ENCODE measurements around the gene PPP1R2B.
"Not testable (repeated sequence)": the region's sequence is repeated elsewhere in the genome, so short reads cannot be mapped to it uniquely, and the experiment has no call there.

The PPP1R2B gene

DNA sequence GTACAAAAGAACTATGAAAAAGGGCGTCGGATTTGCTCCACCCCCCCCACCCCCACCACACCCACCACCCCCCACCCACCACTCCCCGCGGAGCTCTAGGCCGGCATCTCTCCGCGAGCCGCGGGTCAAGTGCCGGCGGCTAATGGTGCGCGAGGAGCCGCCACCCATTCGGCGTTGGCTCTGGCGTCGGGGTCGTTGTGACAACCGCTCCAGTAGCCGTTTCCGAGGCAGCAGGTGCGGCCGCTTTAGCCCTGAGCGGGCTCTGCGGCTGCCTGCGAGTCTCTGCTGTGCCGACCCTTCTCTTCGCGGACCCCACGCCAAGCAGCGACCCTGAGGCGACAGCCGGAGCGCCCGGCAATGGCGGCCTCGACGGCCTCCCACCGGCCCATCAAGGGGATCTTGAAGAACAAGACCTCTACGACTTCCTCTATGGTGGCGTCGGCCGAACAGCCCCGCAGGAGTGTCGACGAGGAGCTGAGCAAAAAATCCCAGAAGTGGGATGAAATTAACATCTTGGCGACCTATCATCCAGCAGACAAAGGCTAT, at the start of gene PPP1R2B:
TSS of gene PPP1R2B (plus strand) at position 90 of the 546 bp plus-strand sequence. CDS start at position 358, 268 bp downstream.
- no peak for DNase-seq

DNA sequence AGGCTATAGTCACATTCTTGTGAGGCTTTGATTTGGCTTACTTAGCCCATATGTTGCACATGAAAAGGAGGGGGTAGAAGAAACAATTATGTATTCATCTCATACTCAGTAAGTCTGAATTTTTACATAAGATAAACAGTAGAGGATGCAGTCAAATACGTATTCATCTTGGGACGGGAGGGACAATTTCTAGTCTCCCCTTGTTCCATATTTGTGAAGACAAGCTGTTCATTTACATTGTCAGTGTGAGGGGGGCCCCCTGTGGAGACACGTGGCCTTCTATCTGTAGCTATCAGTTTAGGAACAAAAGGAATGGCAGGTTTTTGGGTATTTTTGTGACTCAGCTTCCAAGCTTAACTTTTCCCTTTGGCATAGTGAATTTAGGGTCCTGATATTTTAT, 49.2 kb upstream of the PPP1R2B start:
- DNase-seq = no peak

DNA sequence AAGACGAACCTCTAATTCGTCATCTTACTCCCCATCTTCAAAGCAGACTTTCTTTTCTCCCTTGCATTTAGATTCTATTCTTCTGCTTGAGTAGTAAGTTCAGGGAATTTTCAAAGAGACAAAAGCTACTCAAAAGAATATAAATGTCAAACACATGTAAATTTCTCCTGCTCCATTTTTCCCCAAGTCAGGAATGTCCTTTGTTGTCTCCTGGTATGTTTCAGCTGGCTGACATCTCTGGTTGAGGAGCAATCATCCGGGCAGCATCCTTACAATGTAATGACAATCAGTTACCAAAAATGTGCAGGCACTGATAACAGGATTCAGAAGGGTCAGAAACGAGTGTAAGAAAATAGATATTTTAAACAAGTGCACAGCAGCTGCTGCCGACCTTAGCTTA, 47.6 kb upstream of the PPP1R2B start:
- no peak for DNase-seq

DNA sequence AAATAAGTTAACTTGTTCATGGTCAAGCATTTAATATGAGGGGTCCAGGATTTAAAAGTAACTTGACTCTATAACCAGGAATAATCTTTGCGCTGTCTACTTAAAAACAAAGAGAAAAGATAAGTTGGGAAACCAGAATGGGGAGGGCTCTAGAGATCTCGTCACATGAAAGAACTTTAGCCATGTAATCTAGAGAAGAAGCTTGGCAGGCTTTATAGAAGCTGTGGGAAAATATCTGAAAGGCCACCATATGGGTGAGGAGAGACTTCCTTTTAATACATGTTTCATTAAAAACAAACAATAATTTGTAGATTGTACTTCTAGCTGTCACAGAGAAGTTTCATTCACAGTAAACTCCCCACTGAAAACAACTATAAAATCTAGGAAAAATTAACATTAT, 46.7 kb upstream of the PPP1R2B start:
- no peak for DNase-seq

DNA sequence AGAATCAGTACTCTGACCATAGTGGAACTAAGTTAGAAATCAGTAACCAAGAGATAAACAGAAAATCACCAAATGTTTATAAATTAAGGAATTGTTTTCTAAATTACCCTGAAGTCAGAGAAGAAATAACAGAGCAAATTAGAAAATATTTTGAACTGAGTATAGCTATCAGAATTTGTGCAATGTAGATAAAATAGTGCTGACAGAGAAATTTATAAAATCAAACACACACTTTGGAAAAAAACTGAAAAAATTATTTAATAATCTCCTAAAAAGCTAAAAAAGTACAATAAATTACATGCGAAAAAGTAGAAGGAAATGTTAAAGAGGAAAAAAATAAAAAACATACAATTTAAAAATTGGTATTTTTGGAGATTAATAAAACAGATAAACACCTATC, 37.1 kb upstream of the PPP1R2B start:
- DNase-seq = no peak

DNA sequence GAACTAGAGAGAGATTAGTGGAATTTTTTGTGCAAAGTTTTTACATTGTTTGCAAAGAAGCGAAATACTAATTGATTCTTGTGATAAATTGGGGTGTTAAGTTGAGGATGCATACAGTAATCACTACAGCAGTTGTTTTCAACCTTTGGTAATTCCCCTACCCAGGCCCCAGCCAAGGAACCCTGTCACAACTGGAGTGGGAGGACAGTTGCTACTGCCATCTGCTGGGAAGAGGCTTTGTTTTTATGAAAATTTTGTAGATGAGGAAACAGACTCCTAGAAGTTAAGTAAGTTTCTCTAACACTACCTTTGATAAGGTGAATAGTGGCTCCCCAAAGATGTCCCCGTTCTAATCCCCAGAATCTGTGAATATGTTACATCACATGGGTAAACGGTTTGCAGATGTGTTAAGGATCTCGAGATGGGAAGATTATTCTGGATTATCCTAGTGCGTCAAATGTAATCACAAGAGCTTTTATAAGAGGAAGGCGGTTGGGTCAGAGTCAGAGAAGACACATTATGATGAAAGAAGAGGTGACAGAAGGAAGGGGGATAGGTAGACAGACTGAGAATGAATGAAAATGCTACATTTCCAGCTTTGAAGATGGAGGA, 34.0 kb upstream of the PPP1R2B start:
- DNase-seq = no peak

DNA sequence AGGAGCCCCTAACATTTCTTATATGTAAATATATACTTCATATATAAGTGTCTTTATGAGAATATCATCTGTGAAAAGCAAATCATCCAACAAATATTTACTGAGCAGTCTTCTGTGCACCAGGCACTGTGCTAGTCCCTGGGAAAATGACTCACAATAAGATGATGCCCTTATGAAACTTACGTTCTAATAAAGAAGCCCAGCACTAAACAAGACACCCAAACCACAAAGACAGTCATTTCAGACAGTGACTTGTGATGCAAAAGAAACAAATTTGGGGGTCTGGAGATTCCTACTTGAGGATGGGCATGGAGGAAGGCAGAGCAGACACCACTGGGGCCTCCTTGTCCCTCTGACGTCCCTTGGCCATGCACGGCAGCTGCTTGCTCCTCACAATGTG, 30.6 kb upstream of the PPP1R2B start:
- DNase-seq = no peak

DNA sequence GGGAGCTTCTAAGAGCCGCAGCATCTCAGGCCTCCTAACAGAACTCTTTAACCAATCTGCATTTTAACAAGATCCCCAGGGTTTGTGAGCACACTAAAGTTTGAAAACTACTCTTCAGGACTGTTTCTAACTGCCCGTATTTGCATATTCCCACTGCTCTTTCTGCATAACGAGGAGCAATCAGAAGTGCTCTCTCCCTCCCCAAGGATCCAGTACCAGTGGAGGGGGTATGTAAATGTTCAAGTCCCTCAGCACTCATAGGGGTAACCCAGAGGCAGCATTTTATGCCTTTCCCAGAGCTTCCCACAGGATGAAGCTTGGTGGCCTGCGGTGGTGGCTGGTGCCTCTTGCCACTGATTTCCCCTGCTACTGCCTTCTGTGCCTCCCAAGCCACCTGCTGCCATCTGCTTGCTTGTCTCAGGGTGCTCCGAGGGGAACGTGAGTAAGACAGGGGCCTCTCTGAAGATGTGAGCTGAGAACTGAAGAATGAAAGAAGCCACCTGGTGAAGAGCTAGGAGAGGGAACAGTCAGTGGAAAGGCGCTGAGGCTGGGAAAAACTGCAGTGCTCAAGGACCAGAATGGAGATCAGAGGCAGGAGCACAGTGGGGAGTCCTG, 30.0 kb upstream of the PPP1R2B start:
- DNase-seq = no peak

DNA sequence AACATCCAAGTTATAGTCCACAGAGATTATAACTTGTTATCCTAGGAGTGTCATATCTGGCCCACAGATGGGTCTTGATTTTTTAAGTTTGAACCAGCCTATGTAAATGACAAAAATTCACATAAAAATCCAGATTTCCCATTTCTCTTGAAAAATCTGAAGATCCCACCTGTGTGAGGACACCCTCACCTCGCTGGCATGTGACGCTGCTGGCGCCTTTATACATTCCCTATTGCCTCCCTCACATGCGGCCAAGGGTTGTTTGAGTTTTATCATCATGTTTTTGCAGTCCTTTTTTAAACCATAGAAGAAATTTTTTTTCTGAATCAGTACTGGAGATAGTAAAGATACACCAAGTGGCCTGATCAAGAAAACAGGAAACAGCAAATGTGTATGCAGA, 25.9 kb upstream of the PPP1R2B start:
- no peak for DNase-seq

DNA sequence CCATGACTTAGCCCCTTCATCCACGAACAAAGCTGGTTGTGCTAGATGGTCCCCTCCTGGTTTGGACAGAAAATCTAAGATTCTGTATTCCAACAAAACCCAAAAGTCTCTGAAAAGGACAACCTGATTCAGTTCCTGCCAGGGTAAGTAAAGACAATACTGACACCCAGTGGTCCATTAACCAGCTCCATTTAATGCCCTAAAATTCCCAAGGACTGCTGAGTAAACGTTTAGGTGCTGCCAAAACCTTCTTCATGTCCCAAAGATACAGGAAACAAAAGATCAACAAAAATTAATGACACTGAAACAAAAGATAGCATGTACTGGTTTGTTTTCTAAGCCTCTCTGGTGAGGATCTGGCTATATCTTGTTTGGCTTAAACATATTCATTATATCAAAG, 25.3 kb upstream of the PPP1R2B start:
- DNase-seq = no peak

DNA sequence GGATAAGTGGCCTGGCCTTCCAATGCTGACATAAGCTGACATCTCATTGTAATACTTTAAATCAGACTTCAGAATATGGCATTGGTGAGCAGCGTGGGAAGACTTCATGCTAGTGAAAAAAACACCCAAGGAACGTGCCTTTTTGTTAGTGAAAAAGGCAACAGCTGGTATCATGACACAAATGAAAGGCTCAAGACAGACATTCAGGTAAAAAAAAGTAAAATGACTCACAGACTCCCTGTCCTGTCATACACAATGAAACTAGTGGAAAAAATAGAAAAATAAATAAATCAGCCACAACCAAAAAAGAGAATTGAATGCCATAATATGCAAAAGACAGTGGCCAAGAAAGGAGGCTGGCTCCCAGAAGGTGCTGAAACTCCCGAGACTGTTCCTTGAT, 24.4 kb upstream of the PPP1R2B start:
- DNase-seq = no peak

DNA sequence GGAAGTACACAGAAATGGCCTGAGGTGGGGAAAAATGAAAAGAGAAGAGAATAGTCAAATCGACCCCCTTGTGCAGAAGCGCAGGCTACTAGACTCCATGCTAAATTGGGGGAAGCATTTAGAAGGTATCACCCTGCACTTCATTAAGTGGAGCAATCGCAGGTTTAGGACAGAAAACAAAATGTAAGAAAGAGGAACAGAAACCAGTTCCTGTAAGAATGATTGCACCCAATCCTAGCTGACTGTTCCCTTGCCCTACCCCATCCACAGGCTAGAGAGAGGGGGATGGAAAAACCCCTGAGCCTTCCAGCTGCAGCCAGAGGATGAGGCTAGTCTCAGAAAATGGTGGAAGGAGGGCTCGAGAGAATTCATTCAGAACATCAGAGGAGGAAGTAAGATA, 23.9 kb upstream of the PPP1R2B start:
- no peak for DNase-seq

DNA sequence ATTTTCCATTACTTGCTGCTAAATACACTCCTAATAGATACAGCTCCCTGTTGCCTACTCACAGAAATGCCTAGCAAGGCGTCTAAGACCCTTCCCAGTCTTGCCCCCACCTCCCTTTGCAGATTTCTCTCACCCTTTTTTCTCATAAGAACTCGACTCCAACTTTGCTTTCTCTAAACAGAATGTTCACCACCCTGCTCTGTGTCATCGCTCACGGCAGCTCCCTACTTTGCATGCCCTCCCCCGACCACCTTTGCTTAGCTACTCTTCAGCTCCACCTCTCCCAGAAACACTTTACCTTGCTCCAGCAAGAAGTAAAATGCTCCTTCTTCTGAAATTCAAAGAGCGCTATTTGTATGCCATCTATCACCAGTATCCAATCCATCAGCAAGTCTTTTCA, 15.2 kb upstream of the PPP1R2B start:
- DNase-seq = no peak

DNA sequence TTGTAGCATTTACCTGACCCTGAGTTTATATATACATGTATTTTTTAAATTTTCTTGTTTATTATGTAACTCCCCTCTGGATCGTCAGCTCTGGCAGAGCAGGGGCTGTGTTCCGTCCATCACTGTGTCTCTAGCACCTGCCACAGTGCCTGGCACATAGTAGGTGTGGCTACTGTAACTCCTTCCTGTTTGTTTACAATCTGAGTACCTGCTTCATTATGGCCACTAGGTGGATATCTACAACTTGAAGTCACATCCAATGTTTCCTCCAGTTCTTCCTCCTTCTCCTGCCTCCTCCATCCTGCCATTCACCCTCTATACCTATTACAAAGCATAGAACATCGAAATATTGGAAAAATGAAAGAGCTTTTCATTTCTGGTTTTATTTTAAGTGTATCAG, 14.2 kb upstream of the PPP1R2B start:
- no peak for DNase-seq

DNA sequence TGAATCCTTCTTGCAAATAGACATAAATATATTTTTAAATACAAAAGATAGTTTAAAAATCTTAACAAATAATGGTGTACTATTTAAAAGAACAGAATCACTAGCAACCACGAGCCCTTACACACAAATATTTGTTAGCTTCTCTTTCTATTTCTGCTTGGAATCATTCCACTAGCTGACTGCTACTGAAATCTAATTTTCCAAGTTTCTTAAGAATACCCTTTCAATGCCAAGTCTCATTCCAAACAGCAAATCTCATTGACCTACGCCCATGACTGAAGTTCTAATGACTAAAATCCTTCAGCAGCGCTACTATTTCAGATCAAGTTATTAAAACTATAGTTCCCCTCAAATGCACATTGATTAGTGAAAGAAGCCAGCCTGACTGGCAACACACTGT, 13.2 kb upstream of the PPP1R2B start:
- no peak for DNase-seq

DNA sequence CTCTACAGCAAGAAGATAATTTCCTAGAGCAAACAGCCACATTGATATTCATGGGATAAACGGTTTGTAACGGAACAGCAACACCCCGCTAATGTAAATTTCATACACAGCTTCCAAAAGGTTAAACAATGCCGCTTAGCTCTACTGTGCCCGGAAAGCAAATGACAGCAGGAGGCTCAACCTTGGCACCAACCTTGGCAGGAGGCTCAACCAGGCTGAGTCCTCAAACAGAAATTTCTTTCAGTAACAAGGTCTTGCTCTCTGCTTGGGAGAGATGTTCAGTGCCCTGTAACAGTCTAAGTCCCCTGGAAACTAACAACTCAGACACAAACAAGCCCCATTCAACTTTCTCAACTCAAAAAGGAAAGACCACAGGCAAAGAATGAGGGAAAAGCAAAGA, 11.1 kb upstream of the PPP1R2B start:
- no peak for DNase-seq

DNA sequence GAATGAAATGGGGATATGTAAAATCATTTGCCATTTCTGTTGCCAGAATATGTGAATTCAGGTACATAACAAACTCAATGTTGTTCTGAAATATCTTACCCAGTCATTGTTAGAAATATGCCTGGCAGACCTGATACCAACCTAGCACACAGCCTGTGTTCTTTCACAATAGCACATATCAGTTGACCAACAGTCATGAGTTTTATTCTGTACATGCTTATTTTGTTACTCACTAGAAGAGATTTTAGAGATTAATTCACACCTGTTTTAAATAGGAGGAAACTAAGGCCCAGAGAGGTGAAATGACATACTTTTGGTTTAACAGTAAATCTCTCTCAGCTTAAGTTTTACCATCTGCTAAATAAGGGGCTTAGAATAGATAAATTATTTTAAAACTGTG, 8.4 kb upstream of the PPP1R2B start:
- no peak for DNase-seq

DNA sequence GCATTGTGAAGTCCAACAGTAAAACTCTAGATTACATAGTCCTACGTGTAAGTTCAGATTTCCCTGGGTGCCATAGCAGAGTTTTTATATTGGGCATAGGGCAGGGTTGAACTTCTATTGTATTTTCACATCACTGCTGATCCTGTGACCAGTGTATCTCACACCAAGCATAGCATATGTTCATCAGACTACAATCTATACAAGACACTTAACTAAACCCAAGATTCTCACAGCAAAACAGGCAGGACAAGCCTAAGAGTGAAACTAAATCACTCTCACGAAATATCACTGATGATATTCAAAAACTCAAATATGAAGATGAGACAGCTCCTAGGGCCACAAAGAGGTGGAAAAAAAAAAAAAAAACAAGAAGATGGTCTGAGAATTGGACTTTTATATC, 3.2 kb upstream of the PPP1R2B start:
- DNase-seq = no peak

DNA sequence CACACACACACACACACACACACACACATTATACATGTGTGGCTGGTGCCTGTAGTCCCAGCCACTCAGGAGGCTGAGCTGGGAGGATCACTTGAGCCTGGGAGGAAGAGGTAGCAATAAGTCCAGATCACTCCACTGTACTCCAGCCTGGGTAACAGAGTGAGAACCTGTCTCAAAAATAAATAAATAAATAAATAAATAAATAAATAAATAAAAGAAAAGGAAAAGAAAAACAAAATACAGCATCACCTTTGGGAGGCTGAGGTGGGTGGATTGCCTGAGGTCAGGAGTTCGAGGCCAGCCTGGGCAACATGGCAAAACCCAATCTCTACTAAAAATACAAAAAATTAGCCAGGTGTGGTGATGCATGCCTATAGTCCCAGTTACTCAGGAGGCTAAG, 1.6 kb upstream of the PPP1R2B start:
- not testable (repeated sequence) for DNase-seq

DNA sequence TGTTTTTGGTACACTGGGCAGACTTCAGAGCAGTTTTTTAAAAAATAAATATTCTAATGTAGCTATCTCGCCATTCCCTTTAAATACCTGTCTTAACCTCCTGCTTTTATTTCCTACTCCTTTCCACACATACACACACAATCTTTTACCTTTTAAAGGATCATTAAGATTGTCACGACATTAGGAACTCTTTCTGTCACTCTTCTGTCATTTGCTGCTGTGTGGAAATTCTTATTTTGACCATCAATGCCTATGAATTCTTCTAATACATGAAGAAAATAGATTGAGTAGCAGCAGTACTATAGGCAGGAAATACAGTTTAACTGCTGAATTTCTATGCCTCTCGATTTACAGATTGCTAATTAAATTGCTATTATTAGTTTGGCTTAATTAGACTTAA, 1.8 kb downstream of the PPP1R2B start:
- DNase-seq = no peak

DNA sequence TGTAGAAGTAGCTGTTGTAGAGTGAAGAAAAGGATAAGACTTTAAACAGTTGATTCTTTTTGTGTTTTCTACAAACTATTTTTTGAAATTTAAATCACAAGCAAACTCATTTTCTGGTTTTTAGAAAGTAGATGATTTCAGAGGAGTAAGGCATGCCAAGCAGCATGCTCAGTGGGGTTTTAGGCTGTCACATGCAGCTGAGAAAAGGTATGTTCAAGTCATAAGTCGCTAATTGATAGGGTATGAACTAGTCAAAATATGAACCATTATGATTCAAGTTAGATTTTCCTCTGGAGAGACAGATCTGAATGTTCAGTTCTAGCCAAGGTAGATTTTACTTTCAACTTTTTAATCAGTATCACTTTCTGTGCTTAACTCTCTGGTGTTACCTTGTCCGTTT, 3.0 kb downstream of the PPP1R2B start:
- DNase-seq = not testable (repeated sequence)

DNA sequence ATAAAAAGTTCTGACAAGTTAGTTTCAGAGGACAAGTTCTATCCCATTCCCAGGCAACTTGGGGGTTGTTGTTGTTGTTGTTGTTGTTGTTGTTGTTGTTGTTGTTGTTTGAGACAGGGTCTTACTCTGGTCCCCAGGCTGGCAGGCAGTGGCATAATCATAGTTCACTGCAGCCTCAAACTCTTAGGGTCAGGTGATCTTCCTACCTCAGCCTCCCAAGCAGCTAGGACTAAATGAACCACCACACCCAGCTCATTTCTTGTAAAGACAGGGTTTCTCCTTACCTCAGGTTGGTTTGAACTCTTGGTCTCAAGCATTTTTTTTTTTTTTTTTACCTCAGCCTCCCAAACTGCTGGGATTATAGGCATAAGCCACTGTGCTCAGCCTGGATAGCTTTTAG, 15.3 kb downstream of the PPP1R2B start:
- DNase-seq = no peak

DNA sequence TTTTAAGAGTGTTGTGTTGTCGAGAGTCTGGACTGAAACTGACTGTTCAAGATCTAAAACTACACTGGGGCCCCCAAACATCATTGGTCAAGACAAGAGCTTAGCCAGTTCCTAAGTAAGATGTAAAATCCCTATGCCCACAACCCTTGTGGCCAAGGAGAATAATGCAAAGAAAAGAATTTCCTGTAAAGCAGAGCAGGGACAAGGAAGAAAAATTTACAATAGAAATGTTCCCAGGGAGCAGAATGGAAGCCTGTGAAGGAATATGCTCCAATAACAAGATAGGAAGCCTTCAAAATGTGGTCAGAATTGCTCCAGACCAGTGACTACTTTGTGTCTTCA, 20.4 kb downstream of the PPP1R2B start:
- no peak for DNase-seq

DNA sequence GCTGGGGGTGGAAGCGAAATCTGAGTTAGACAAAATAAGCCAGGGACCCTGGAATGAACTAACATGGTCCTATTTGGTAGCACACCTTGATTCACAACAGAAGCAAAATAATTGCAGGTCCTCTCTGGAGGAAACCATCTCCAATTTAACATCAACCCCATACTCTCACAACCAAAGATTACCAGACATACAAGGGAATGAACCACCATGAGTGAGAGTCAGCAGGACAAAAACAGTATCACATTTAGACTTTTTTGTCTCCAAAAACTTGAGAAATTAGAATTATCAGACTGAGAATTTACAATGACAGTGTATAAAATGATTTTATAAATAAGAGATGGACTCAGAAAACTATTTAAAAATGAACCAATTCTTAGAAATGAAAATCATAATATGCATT, 21.1 kb downstream of the PPP1R2B start:
- no peak for DNase-seq

DNA sequence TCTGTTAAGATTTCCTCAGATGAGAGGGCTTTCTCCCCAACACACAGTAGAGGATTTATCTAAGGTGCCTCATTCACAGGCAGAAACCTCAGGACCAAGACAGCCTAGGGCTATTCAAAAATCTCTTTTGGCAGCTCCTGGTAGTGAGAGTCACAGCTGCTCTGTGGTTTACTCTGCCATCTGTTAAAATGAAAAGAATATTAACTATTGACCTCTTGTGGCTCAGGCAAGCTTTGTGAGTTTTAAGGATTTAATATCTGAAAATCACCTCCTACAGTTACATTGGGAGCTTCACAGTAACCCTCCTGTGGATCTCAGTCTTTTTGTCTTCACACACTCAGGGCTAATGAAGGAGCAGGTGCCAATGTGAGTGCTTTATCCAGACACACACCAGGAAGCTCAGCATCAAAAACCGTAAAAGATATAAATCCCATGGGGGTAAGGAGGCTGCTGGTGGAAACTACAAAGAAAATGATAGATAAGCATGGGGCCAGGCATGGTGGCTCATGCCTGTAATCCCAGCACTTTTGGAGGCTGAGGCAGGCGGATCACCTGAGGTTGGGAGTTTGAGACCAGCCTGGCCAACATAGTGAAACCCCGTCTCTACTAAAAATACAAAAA, 29.7 kb downstream of the PPP1R2B start:
- DNase-seq = no peak
